CD14-positive monocyte (primary cell): Measurements from ENCODE around the gene TMEM88. TPM values are rescaled to one million over a fixed set of nuclear protein-coding genes. Genes with fewer than 3 reads are reported as not detected.

ENCODE experiments used
- DNase-seq, 3 donors: peaks; one replicate each; pipeline ENCODE4 v3.0.0-alpha.2; 2011 to 2022
- H2AFZ ChIP-seq: 2 replicates; pipeline ENCODE4 v1.6.0; 2012; ENCODE audit warnings: mild to moderate bottlenecking, low read depth, low read length, inconsistent platforms; ENCODE audit not compliant: insufficient read depth, poor library complexity, severe bottlenecking
- H3K27ac ChIP-seq, 2 donors: 1 replicate in 1 of 2; 2 replicates in 1 of 2; pipeline ENCODE4 v1.5.1; 2012 to 2013; ENCODE audit warnings: low read length in 2 of 2, control low read depth in 1 of 2, inconsistent platforms in 1 of 2, low read depth in 1 of 2, mild to moderate bottlenecking in 1 of 2
- H3K27me3 ChIP-seq, 2 donors: one replicate each; pipeline versions ENCODE4 v1.6.0 to v1.6.1; 2011 to 2013; ENCODE audit warnings: low read length in 2 of 2; ENCODE audit not compliant: control insufficient read depth in 2 of 2, insufficient read depth in 2 of 2
- H3K36me3 ChIP-seq, 2 donors: replicated peaks in 1 of 2; 1 replicate in 1 of 2; 2 replicates in 1 of 2; pipeline versions ENCODE4 v1.5.1 to v1.6.1; 2012 to 2013; ENCODE audit warnings: low read length in 2 of 2, control low read depth in 1 of 2, inconsistent platforms in 1 of 2, mild to moderate bottlenecking in 1 of 2; ENCODE audit not compliant: insufficient read depth in 2 of 2, control insufficient read depth in 1 of 2
- H3K4me1 ChIP-seq, 2 donors: 1 replicate in 1 of 2; 2 replicates in 1 of 2; pipeline versions ENCODE4 v1.5.1 to v1.6.1; 2012 to 2013; ENCODE audit warnings: low read length in 2 of 2, control low read depth in 1 of 2, inconsistent platforms in 1 of 2, mild to moderate bottlenecking in 1 of 2, moderate library complexity in 1 of 2; ENCODE audit not compliant: insufficient read depth in 2 of 2, control insufficient read depth in 1 of 2
- H3K4me2 ChIP-seq: replicated peaks from 2 replicates; pipeline ENCODE3; 2012; ENCODE audit warnings: low read length, moderate library complexity, mild to moderate bottlenecking; ENCODE audit not compliant: poor library complexity, severe bottlenecking; ENCODE audit errors: extremely low read depth
- H3K4me3 ChIP-seq, 3 experiments: fragments of 200-600 bp in 1 of 3; sonication (generic) in 1 of 3; replicated peaks in 1 of 3; 1 replicate in 2 of 3; 2 replicates in 1 of 3; pipeline ENCODE4 v1.5.1; 2011 to 2013; ENCODE audit warnings: low read length in 3 of 3, mild to moderate bottlenecking in 3 of 3, control low read depth in 2 of 3, low read depth in 2 of 3, inconsistent platforms in 1 of 3, moderate library complexity in 1 of 3
- H3K79me2 ChIP-seq: 2 replicates; pipeline ENCODE4 v1.6.0; 2012; ENCODE audit warnings: mild to moderate bottlenecking, control low read depth, inconsistent platforms, low read length, moderate library complexity; ENCODE audit not compliant: insufficient read depth
- H3K9ac ChIP-seq: 2 replicates; pipeline ENCODE4 v1.6.0; 2017; ENCODE audit warnings: low read length, mild to moderate bottlenecking; ENCODE audit not compliant: insufficient read depth, poor library complexity, severe bottlenecking
- H3K9me3 ChIP-seq, 2 donors: replicated peaks in 1 of 2; 1 replicate in 1 of 2; 2 replicates in 1 of 2; pipeline versions ENCODE4 v1.5.1 to v1.6.1; 2012 to 2013; ENCODE audit warnings: low read length in 2 of 2, control low read depth in 1 of 2; ENCODE audit not compliant: control insufficient read depth in 1 of 2, insufficient read depth in 1 of 2
- H4K20me1 ChIP-seq: 2 replicates; pipeline ENCODE4 v1.6.0; 2012; ENCODE audit warnings: mild to moderate bottlenecking, low read length, control low read depth, moderate library complexity; ENCODE audit not compliant: insufficient read depth
- H3K27ac Mint-ChIP-seq, 7 donors: one replicate each; pipeline ENCODE4 v1.8.0; 2020; ENCODE audit warnings: mild to moderate bottlenecking in 7 of 7, mixed read lengths in 7 of 7, moderate library complexity in 6 of 7, inconsistent platforms in 2 of 7
- H3K27me3 Mint-ChIP-seq, 3 donors: one replicate each; pipeline ENCODE4 v1.8.0; 2021 to 2022; ENCODE audit warnings: low read depth in 3 of 3, mild to moderate bottlenecking in 3 of 3, mixed read lengths in 3 of 3, moderate library complexity in 3 of 3, inconsistent platforms in 1 of 3
- H3K36me3 Mint-ChIP-seq, 2 donors: one replicate each; pipeline ENCODE4 v1.8.0; 2020; ENCODE audit warnings: mixed read lengths in 2 of 2, inconsistent platforms in 1 of 2, mild to moderate bottlenecking in 1 of 2
- H3K4me1 Mint-ChIP-seq: one replicate; pipeline ENCODE4 v1.8.0; 2020; ENCODE audit warnings: mild to moderate bottlenecking, mixed read lengths
- H3K4me3 Mint-ChIP-seq, 2 donors: one replicate each; pipeline ENCODE4 v1.8.0; 2020; ENCODE audit warnings: mild to moderate bottlenecking in 2 of 2, mixed read lengths in 2 of 2, moderate library complexity in 1 of 2
- H3K9me3 Mint-ChIP-seq, 7 donors: one replicate each; pipeline ENCODE4 v1.8.0; 2020 to 2022; ENCODE audit warnings: mixed read lengths in 7 of 7, mild to moderate bottlenecking in 6 of 7, moderate library complexity in 6 of 7, inconsistent platforms in 2 of 7
- WGBS: methylation state at CpG from one replicate; pipeline ENCODE4 v1.1.5; 2013; ENCODE audit warnings: missing lambda C conversion rate; ENCODE audit not compliant: insufficient coverage; 5-methylcytosine and 5-hydroxymethylcytosine counted together
- intact Hi-C, 2 donors: fragments of 100-400 bp; cut with micrococcal nuclease; formaldehyde crosslinking; loops; one replicate each; pipeline versions ENCODE4 v1.15.0 to v1.15.1; 2023
- polyA plus RNA-seq, 3 donors: library from polyadenylated mRNA; depleted of rRNA in 1 of 3; unstranded in 2 of 3; stranded (reverse) in 1 of 3; fragments of 300-500 nt in 2 of 3; fragments of >200 nt in 1 of 3; fragmentation: Illumina TruSeq in 2 of 3; gene quantifications; 1 replicate in 2 of 3; 2 replicates in 1 of 3; pipeline ENCODE4 v1.2.3, GENCODE V29; 2012 to 2021
- TF ChIP-seq, protein P1 (sequence below): fragments of 200-600 bp; IDR thresholded peaks from one replicate; pipeline ENCODE4 v1.8.0; 2022; ENCODE audit warnings: antibody characterized with exemption, mild to moderate bottlenecking

Gene TMEM88
- polyA plus RNA-seq, 3 donors: 10.2 TPM; not detected in 2

DNA sequence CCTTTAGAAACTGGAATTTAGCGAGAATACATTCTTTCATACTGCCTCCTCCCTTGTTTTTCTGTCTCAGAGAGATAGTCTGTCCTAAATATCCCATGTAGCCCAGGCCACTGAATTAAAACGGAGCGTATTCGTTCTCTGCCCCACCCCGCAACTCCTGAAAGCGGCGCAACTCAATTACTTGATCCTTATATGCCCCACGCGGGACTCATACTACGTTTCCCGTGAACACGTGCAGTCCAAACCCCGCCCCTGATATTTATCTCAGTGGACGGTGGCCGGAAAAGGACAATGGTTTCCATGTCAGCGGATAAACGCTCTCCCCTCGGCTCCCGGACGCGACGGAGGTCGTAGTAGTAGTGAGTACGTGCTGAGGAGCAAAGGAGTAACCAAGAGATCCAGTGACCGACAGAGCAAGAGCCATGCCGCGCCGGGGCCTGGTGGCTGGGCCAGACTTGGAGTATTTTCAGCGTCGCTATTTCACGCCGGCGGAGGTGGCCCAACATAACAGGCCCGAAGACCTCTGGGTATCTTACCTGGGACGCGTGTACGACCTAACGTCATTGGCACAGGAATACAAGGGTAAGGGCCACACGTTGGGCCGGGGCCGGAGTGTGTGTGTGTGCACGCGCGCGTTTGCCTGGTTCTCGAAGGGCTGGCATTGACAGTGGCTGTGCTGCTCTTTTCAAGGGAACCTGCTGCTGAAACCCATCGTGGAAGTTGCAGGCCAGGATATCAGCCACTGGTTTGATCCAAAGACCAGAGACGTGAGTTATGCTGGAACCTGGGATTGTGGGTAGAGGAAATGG lies 3.1 kb downstream of the TMEM88 start, which contains the start of gene CYB5D1:
CYB5D1 (plus strand) TSS at position 291 of the 809 bp plus-strand sequence; CDS start at position 423, 132 bp downstream.
- peak within 1 kb of the TSS; percentile 85 for H2AFZ ChIP-seq
- peaks cover 36 to 47% of the 10 kb centered on the region in 2 donors for H3K4me1 ChIP-seq
- H3K79me2 ChIP-seq: peaks cover 40% of the 10 kb centered on the region
- peak within 1 kb of the TSS; percentile 94 to 95 for H3K27ac ChIP-seq
- DNase-seq: peak; percentile 82 to 88 (median 85)
- H3K36me3 ChIP-seq: peaks cover 14 to 48% of the 10 kb centered on the region in 2 donors
- peak within 1 kb of the TSS; percentile 98 for H3K4me2 ChIP-seq
- H3K27me3 Mint-ChIP-seq: peaks cover 0 to 4% (median 2%) of the 10 kb centered on the region in 3 donors
- intact Hi-C loops: loop anchor here (2.0 kb wide), 3 partner anchors 15 to 35 kb away; partner anchors contain the start of gene KDM6B (in 1 of the 2)
- no peaks in the 10 kb centered on the region for H3K27me3 ChIP-seq
- 9% methylated on average over 40 of the region's 48 CpGs for WGBS
- H3K9me3 ChIP-seq: no peaks in the 10 kb centered on the region
- peaks cover 25 to 42% of the 10 kb centered on the region in 2 donors for H3K36me3 Mint-ChIP-seq
- no peaks in the 10 kb centered on the region for H3K9me3 Mint-ChIP-seq
- peaks cover 2% of the 10 kb centered on the region for H3K4me1 Mint-ChIP-seq
- peak within 1 kb of the TSS; percentile 84 for H3K9ac ChIP-seq
- peaks cover 37% of the 10 kb centered on the region for H4K20me1 ChIP-seq
- no peak within 1 kb of the TSS for H3K4me3 Mint-ChIP-seq
- peak within 1 kb of the TSS; percentile 67 to 95 (median 74) for H3K4me3 ChIP-seq
- H3K27ac Mint-ChIP-seq: no peak within 1 kb of the TSS
- TF ChIP-seq, protein P1, sequence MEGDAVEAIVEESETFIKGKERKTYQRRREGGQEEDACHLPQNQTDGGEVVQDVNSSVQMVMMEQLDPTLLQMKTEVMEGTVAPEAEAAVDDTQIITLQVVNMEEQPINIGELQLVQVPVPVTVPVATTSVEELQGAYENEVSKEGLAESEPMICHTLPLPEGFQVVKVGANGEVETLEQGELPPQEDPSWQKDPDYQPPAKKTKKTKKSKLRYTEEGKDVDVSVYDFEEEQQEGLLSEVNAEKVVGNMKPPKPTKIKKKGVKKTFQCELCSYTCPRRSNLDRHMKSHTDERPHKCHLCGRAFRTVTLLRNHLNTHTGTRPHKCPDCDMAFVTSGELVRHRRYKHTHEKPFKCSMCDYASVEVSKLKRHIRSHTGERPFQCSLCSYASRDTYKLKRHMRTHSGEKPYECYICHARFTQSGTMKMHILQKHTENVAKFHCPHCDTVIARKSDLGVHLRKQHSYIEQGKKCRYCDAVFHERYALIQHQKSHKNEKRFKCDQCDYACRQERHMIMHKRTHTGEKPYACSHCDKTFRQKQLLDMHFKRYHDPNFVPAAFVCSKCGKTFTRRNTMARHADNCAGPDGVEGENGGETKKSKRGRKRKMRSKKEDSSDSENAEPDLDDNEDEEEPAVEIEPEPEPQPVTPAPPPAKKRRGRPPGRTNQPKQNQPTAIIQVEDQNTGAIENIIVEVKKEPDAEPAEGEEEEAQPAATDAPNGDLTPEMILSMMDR: no peak

DNA sequence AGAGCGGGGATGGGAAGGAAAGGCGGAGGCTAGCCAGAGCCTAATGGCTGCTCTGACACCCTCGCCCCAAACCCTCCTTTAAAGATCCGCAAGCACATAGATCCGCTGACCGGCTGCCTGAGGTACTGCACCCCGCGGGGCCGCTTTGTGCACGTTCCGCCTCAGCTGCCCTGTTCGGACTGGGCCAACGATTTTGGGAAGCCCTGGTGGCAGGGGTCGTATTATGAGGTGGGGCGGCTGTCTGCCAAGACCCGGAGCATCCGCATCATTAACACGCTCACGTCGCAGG lies 3.6 kb downstream of the TMEM88 start:
- Histone ChIP-seq H3K9ac (peak overlapping the region; percentile 84), H3K27me3 (no peaks in the 10 kb centered on the region), H2AFZ (peak overlapping the region; percentile 85), H3K79me2 (peaks cover 36% of the 10 kb centered on the region), H4K20me1 (peaks cover 31% of the 10 kb centered on the region), H3K27ac (peak overlapping the region; percentile 94 to 95), H3K4me3 (peak overlapping the region; percentile 67 to 95 (median 74)), H3K36me3 (peaks cover 11 to 47% of the 10 kb centered on the region in 2 donors), H3K9me3 (no peaks in the 10 kb centered on the region), H3K4me2 (peak overlapping the region; percentile 98), H3K4me1 (peaks cover 36 to 47% of the 10 kb centered on the region in 2 donors)
- peaks cover 2% of the 10 kb centered on the region for H3K4me1 Mint-ChIP-seq
- peaks cover 22 to 39% of the 10 kb centered on the region in 2 donors for H3K36me3 Mint-ChIP-seq
- H3K27me3 Mint-ChIP-seq: peaks cover 0 to 3% (median 2%) of the 10 kb centered on the region in 3 donors
- H3K9me3 Mint-ChIP-seq: no peaks in the 10 kb centered on the region
- TF ChIP-seq, protein P1: peak; percentile 59
- H3K4me3 Mint-ChIP-seq: no peak overlapping the region
- intact Hi-C loops: no loop called here
- peak; percentile 32 to 58 (median 53) for DNase-seq
- H3K27ac Mint-ChIP-seq: no peak overlapping the region
- WGBS: 74% methylated on average over 18 of the region's 20 CpGs
